ENCODE data around the gene BBX. TPM values are rescaled to one million over a fixed set of nuclear protein-coding genes. Genes with fewer than 3 reads are reported as not detected.

BBX gene
- total and polyA plus RNA-seq, 12 donors = 4.6 to 49.8 (median 38.0) TPM

DNA sequence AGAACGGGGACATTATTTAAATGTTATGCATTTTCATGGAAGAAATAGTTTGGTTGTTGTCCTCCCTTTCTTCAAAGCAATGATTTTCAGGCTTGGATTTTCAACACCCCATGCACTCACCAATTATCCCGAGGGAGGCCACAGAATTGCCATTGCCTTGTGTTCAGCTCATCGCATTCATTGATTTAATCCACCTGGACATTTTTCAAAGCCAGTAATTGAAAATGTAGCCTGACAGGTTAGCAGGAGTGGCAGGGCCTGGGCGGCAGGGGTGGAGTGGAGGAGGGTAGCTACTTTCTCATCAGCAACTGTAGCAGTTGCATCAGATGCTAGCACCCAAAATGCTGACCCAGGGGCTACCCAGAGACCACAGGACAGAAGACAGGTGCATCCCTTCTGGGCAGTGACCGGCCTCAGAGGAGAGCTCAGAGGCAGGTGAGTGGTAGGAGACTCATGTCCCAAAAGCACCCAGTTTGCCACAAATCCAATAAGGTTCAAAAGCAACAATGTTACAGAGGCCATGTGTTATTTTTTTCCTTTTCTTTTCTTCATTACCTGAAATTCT lies 325.7 kb downstream of the BBX start:
- intact Hi-C loops (cut with DNase I) = loop anchor here in 5 of 10 donors (10.0 kb wide), 3 partner anchors 174 to 614 kb away; no protein-coding TSS in a partner anchor
- no peak for DNase-seq
- Histone ChIP-seq H3K36me3 (no peaks in the 10 kb centered on the region), H3K9me3 (peaks cover 0 to 6% (median 0%) of the 10 kb centered on the region in 11 donors), H3K4me3 (no peak overlapping the region), H3K4me1 (peaks cover 0 to 8% (median 0%) of the 10 kb centered on the region in 9 donors), H3K27me3 (no peaks in the 10 kb centered on the region), H3K27ac (no peak overlapping the region)
- ATAC-seq = no peak
- WGBS, 2 donors = 88 to 91% methylated on average over 5 of the region's 5 CpGs
- TF ChIP-seq CTCF (IDR thresholded peaks at IDR 0.05) = no peak

GRCh38 chr3:107850681-107851080 lies 327.9 kb downstream of the BBX start:
- ATAC-seq (no peak), DNase-seq (no peak)
- WGBS, 2 donors = 92 to 94% methylated on average over 2 of the region's 2 CpGs
- peaks cover 0 to 5% (median 0%) of the 10 kb centered on the region in 9 donors for H3K4me1 ChIP-seq
- no peak for TF ChIP-seq CTCF (IDR thresholded peaks at IDR 0.05)
- intact Hi-C loops (cut with DNase I) = no loop called here
- no peaks in the 10 kb centered on the region for H3K36me3 ChIP-seq
- H3K27ac ChIP-seq = no peak overlapping the region
- H3K9me3 ChIP-seq = peaks cover 0 to 6% (median 0%) of the 10 kb centered on the region in 11 donors
- H3K27me3 ChIP-seq = no peaks in the 10 kb centered on the region
- H3K4me3 ChIP-seq = no peak overlapping the region

DNA sequence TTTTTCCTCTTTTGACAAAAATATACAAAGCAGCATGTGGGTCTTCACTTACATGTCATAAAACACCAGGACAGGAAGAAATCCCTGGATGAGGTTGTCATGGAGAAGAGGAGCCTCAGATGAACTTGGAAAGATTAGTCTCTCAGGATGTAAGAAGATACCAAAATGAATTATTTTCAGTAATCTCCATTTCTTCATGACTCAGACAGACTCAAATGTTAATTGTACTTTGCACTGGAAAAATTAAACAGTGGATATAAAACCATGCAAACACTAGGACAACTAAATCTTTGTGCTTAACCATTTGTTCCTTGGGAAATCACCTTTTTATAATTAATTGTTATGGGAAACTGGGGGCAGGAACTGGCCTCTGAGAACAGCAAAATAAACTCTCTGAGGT lies 331.1 kb downstream of the BBX start:
- no peak overlapping the region for H3K4me3 ChIP-seq
- intact Hi-C loops (cut with DNase I) = no loop called here
- H3K27ac ChIP-seq = no peak overlapping the region
- H3K27me3 ChIP-seq = no peaks in the 10 kb centered on the region
- H3K36me3 ChIP-seq = no peaks in the 10 kb centered on the region
- H3K9me3 ChIP-seq = peaks cover 0 to 6% (median 0%) of the 10 kb centered on the region in 11 donors
- no peak for DNase-seq
- no peaks in the 10 kb centered on the region for H3K4me1 ChIP-seq
- no peak for TF ChIP-seq CTCF (IDR thresholded peaks at IDR 0.05)
- no peak for ATAC-seq

GRCh38 chr3:107854733-107855132 lies 332.0 kb downstream of the BBX start:
- no peak for TF ChIP-seq CTCF (IDR thresholded peaks at IDR 0.05)
- H3K36me3 ChIP-seq = no peaks in the 10 kb centered on the region
- H3K9me3 ChIP-seq = peaks cover 0 to 6% (median 0%) of the 10 kb centered on the region in 11 donors
- H3K27ac ChIP-seq = no peak overlapping the region
- no peak for ATAC-seq
- intact Hi-C loops (cut with DNase I) = no loop called here
- H3K27me3 ChIP-seq = no peaks in the 10 kb centered on the region
- DNase-seq = no peak
- no peaks in the 10 kb centered on the region for H3K4me1 ChIP-seq
- no peak overlapping the region for H3K4me3 ChIP-seq
- WGBS, 2 donors = 76 to 79% methylated on average over 6 of the region's 6 CpGs
